Epidermal melanocyte (primary cell): ENCODE data around the gene RTN4RL1.

Source experiments
- DNase-seq: peaks from one replicate; pipeline ENCODE4 v3.0.0; 2011; ENCODE audit warnings: low spot score; ENCODE audit not compliant: insufficient read length

RTN4RL1 gene

GRCh38 chr17:1949754-1950153, 75.4 kb downstream of the RTN4RL1 start:
- no peak for DNase-seq

GRCh38 chr17:1948517-1948825, 76.7 kb downstream of the RTN4RL1 start:
- DNase-seq: no peak

- DNase-seq: no peak
These were observed 77.2 kb downstream of the RTN4RL1 start for GRCh38 chr17:1947743-1948516.

GRCh38 chr17:1947229-1947742, 77.8 kb downstream of the RTN4RL1 start:
- DNase-seq: no peak

GRCh38 chr17:1946021-1946932, 78.9 kb downstream of the RTN4RL1 start:
- no peak for DNase-seq

GRCh38 chr17:1945621-1946020, 79.5 kb downstream of the RTN4RL1 start:
- peak; percentile 17 for DNase-seq

- no peak for DNase-seq
These were observed 81.7 kb downstream of the RTN4RL1 start for GRCh38 chr17:1943436-1943831.

GRCh38 chr17:1942666-1943435, 82.3 kb downstream of the RTN4RL1 start:
- no peak for DNase-seq

- no peak for DNase-seq
These were observed 83.1 kb downstream of the RTN4RL1 start for GRCh38 chr17:1942066-1942365.

- no peak for DNase-seq
These were observed 83.7 kb downstream of the RTN4RL1 start for GRCh38 chr17:1941272-1942065.

- no peak for DNase-seq
These were observed 84.3 kb downstream of the RTN4RL1 start for GRCh38 chr17:1940810-1941185.

GRCh38 chr17:1939981-1940809, 84.9 kb downstream of the RTN4RL1 start:
- peak; percentile 22 for DNase-seq

- no peak for DNase-seq
These were observed 87.7 kb downstream of the RTN4RL1 start for GRCh38 chr17:1937461-1937860.

GRCh38 chr17:1936766-1937165, 88.4 kb downstream of the RTN4RL1 start:
- no peak for DNase-seq

- no peak for DNase-seq
These were observed 90.2 kb downstream of the RTN4RL1 start for GRCh38 chr17:1934901-1935300.

GRCh38 chr17:1933875-1934715, 91.0 kb downstream of the RTN4RL1 start:
- no peak for DNase-seq

GRCh38 chr17:1931844-1932579, 93.1 kb downstream of the RTN4RL1 start:
- no peak for DNase-seq

GRCh38 chr17:1930337-1930645, 94.8 kb downstream of the RTN4RL1 start:
- no peak for DNase-seq

- DNase-seq: no peak
These were observed 96.2 kb downstream of the RTN4RL1 start for GRCh38 chr17:1928976-1929375.
